IPS DF 4.7 (cell line): ENCODE results near the gene FAT1.
"Not testable (repeated sequence)": the region's sequence is repeated elsewhere in the genome, so short reads cannot be mapped to it uniquely, and the experiment has no call there.

Experiments
- DNase-seq: peaks from one replicate; pipeline ENCODE4 v3.0.0-alpha.2; 2013; ENCODE audit warnings: low spot score; ENCODE audit errors: extremely low read depth

FAT1 gene

DNA sequence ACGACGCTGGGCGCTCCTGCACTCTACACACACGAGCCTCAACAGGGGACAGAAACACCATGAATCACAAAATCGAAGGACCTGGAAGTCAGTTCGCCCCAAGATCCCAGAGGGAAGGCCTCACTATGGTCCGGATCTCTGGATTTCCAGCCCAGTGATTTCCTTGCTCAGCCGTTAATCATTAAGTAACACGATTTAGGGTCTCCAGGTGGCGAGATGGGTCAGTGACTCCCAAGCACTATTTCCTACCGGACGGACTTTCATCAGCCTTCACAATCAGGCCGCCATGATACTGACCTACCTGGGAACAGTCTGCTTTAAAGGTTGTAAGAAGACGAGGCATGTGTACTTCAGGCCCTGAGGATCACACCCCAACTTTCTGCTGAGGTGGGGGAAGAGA lies 63.7 kb downstream of the FAT1 start:
- DNase-seq, result no peak

DNA sequence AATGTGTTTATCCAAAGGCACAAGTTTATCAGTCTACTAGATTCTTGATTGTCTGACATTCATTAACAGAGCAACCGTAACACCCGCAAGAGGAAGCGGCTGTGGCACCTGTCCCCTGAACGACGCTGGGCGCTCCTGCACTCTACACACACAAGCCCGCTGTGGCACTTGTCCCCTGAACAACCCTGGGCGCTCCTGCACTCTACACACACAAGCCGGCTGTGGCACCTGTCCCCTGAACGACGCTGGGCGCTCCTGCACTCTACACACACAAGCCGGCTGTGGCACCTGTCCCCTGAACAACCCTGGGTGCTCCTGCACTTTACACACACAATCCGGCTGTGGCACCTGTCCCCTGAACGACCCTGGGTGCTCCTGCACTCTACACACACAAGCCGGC lies 64.2 kb downstream of the FAT1 start:
- not testable (repeated sequence) for DNase-seq

GRCh38 chr4:186658657-186659056 lies 65.0 kb downstream of the FAT1 start:
- DNase-seq, result no peak

- no peak for DNase-seq
Observed at GRCh38 chr4:186657764-186658163, 65.9 kb downstream of the FAT1 start.

- no peak for DNase-seq
Observed at GRCh38 chr4:186653969-186654368, 69.7 kb downstream of the FAT1 start.

- DNase-seq, result no peak
Observed at GRCh38 chr4:186651624-186652023, 72.0 kb downstream of the FAT1 start.

DNA sequence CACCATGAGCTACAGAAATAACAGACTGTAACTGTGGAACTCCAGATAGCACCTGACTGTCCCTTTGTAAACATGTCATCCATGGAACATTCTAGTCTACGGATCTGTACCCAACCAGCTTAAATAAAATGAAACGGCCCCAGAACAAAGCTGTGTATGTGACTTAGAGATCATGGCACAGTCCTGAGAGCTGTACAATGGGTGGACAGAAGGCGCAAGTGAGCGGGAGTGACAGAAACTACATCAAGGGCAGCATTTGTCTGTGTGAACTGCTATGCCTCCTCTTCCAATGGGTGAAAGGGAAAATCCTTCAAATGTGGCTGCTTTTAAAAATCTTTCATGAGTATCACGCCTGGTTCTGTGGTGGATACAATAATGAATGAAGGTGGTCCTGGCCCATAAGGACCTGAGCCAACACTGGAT lies 72.5 kb downstream of the FAT1 start:
- no peak for DNase-seq

DNA sequence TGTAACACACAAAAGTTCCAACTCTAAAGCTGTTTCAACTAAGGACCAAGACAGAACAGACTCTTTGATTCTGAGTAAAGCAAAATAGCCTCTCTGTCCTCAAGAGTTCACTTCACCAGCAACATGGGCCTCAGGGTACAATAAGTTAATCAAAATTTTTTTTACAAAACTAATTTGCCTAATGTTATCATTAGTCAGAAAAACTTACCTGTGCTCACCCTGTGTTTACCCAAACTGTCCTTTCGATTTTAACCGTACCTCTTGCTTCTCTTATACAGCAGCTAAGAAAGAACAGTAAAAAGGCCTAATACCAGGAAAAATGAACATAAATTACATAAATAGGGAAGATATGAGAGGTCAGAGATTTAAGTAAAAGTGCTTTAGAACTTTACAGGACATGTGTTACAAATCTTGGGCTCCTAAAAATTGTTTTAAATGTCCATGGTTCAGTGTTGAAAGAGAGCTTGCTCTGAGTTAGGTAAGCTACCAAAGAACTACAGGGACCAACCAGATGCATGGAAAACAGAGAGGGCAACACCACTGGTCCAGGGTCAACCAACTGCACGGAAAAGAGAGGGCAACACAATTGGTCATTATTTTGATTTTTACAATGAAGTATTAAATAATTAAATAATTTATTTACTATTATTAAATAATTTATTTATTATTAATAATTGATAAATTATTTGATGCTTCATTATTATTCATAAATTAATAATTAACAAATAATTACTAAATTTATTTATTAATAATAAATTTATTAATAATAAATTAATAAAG lies 73.1 kb downstream of the FAT1 start:
- DNase-seq, result no peak

DNA sequence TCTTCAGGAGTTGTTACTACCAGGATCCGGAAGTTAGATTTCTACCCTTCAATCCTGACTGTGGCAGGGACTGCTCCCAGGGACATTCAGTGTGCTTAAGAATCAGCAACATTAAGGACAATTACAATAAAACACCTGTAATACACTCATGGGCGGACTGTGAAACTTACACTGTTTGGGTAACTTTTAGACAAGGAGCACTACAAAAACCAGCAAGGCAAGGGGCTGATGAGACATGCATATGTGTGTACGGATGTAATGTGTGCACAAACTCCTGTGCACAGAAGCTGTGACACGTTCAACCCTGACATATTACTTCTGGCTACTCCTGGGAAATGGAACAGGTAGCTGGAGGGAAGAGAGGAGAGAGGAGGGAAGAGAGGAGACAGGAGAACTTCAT lies 75.8 kb downstream of the FAT1 start:
- no peak for DNase-seq

DNA sequence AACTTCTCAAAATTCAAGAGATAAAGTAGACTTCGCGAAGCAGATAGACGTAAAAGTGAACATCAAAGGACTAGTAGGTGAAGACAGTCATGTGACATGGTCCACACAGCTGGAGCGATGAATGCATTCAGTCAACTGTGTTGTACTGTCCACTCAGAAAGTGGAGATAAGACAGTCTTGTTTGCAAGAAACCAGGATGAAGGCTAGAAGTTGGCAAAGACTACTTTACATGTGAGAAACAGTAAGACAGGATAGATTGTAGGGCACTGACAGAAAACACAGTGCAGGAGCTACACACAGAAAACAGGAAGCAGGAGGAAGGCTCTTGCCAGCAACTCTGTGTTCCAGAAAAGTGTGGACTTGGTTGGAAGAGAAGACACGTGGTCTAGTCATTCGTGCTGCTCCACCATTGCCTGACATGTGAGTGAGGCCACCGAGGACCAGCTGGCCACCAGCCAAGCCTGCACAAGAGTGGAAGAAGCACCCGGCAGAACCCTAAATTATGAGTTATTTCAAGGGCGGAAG lies 78.9 kb downstream of the FAT1 start:
- DNase-seq, result no peak

DNA sequence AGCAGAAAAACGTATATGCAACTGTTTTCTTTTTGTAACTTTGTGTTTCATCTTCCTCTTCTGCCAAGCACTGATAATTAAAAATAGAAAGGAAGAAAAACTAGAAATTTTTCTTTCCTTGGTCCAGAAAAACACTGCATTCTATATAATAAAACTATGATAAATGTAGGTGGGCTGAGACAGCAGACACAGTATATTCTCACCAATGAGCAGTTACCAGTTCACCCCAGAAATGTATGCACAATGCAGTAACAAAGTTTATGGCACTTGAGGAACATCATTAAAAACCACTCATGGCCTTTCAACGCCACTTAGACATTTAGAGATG lies 79.4 kb downstream of the FAT1 start:
- DNase-seq, result no peak

DNA sequence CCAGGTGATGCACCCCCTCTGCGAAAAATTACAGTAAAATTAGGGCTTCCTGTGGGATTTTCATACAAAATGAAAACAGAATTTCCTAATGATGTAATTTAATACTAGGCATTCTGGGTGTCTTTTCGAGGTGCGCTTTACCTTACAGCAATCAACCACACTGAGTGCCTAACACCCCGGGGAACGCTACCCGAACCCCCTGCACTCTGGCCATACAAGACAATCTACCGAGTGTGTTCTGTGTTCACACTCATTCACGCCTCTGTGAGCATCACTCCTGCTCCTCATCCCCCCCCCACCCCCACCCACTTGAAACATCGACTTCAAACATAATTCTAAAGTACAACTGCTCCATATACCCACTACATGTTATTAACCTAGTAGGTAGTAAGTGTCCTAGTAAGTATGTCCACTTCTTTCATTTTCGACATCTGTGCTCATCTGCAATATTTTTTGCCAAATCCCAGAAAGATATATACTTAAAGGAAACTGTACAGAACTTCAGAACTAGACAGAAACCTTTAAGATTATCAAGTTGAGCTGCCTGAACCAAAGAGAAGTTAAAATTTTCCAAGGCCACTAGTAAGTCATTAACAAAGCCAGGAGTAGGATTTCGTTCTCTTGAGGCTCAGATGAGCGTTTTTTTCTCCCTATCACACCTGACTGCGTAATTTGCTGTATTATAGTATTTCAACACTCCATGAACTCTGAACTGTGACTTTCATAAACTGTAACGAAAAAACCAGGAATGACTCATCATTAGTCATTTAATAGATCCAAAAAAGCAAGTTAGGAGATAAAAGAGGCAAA lies 80.0 kb downstream of the FAT1 start:
- no peak for DNase-seq

DNA sequence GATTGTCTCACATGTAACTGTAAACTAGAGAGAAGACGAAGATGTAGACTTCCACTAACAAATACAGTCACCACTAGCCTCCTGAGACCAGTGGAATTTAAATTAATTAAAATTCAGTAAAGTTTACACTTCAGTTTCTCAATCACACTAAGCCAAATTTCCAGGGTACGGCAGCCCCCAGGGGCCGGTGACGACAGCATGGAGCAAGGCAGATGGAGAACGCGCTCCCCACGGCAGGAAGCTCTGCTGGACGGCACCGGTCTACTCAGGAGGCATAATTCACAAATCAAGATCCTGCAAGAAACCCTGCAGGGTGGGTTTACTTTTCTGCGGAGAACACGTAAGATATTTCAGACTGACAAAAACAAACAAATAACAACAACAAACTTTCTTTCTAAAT lies 80.7 kb downstream of the FAT1 start:
- no peak for DNase-seq

DNA sequence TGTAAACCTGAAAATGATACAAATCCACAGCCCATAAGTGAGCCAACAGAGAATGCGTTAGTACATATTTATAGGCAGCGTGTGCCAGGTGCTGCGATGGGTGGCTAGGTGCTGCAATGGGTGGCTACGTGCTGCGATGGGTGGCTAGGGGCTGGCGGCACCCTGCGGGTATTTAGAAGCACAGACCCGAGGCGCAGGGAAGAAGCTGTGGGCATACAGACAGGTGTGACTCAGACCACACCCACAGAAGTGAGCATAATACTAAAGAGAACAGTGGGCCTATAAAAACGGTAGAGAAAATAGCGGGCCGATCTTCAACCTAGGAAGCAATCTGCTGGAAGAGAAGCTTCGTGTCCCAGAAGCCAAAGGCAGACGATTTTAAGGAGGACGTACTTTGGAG lies 81.1 kb downstream of the FAT1 start:
- DNase-seq, result no peak

DNA sequence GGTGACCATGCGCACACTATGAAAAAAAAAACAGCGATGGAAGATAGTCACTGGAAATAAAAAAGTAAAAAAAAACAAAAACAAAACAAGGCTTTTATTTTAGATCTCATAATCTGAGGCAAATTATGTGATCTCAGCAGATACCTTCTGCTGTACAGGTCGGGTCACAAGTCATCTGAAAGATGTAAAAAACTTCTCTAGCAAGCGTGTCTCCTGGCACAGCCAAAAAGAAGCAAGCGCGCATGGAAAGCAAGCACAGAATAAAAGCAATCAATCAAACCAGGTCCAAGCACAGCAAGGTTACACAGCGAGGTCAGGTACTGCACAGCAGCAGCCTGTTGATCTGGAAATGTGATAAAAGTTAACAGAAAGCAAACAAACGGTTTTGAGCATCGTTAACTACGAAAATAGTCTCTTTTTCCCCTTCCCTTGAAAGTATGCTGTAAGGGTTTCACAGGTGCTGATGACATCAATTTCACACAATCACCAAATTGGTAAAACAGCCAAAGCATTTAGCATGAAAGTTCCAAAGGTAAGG lies 89.0 kb downstream of the FAT1 start:
- DNase-seq, result no peak

DNA sequence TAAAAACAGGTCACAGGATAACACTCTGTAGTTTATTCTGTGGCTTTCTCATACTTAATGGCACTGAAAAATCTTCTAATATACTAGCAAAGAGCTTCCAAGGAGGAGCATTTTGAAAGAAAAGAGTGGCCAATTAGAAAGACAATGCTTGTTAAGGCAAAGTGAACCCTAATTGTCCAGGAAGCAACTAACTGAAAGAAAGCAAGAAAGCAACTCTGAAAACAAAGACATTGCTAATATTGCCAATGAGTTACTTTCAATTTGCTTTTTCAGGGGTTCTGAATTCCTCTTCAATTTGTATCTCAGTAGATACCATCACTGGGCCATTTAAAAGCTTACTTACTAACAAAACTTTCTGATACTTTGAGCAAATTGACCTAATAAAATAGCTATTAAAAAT lies 89.8 kb downstream of the FAT1 start:
- no peak for DNase-seq

DNA sequence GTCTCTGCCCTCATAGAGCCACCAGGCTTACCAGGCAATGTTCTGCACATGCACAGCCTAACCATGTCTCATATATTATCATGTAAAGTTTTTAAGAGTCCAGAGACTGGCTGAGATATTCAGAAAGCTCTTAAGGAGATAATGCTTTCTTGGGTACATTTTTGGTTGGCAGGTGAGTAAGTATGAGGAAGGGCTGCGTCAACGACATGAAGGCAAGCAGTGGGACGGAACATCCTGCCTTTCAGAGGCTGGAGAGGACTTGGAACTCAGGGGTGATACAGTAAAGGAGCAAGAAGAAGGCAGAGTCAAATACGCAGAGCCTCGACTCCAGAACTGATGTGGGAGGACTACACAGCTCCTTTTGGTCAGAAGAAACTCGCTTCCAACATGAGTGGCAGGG lies 93.5 kb downstream of the FAT1 start:
- DNase-seq, result no peak

- DNase-seq, result no peak
Observed at GRCh38 chr4:186628058-186628711, 95.5 kb downstream of the FAT1 start.

- DNase-seq, result no peak
Observed at GRCh38 chr4:186627226-186627865, 96.3 kb downstream of the FAT1 start.

DNA sequence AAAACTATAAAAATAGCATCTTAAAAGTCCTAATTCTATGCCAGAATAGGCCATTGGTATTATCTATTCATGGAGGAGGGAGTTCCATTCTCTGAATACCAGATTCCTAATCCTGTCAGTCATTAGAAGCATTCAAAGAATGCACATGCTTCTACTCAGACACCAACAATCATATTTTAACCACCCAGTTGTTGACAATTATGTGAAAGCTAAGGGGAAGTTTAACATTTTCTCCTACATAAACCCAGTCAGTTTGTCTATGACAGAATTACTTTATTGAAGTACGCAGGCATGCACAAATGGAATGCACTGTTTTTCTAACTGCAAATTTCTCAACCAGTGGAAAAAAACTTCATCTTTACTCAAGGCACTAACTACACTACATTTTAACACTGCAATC lies 98.7 kb downstream of the FAT1 start:
- DNase-seq, result no peak

DNA sequence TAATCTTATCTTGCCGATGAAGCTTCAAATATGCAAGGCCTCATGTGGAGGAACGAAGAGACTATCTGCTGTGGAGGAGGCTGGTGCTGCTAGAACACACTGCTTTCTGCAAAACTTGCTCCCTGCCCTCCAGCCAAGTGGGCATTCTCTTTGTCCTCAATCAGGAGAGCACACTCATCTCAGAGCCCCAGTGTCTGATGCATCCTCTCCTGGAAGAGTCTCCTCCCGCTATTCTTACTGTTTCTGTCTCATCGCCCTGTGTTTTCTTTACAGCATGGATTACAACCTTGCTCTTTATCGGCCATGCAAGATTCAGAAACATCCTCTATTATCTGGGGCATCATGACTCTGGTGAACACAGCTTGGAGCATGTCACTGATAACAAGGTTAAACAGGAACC lies 100.1 kb downstream of the FAT1 start:
- DNase-seq, result no peak
